Activated gamma-delta T cell (primary cell): ENCODE measurements around the gene HOXA3.

Experiments
- DNase-seq: peaks from one replicate; lab custom pipeline; 2025; lab: John Stamatoyannopoulos, UW

The HOXA3 gene

GRCh38 chr7:27091105-27091504 lies 61.3 kb downstream of the HOXA3 start:
- no peak for DNase-seq

DNA sequence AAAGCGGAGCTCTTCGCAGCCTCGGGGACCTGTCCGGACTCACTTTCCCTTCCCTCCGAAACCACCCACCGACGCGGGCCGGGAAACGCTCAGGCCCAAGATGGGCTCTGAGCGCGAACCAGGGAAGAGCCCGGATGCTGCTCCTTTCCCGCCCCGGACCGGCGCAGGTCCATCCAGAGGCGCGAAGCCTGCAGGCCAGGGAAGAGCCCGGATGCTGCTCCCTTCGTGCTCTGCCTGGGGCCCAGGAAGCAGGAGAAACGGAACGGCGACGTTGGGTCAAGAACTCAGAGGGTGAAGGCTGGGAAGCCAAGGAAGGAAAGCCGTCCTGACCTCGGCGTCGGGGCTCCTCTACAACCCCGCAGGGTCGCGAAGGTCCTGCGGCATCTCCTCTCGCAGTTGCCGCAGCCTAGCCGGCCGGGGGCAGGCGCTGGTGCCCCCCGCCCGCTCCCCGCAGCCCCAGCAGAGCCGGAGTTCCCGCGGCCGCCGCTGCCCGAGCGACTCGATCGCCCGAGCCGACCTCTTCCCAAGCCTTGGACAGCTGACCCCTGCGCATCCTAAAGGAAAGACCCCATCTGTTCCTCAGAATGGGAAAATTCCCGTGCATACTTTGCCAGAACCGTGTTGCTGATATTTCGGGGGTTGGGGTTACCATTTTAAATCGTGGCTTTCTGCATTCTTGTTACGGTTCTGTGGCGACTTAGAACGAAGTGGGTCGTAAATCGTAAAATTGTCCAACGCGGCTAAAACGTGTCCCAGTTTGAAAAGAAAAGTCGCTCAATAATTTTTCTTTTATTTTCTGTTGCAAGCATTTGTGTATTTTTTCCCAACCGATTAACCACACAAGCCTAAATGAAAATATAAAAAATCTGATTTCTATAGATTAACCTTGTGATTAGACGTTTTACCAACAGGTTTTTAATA lies 64.1 kb downstream of the HOXA3 start:
- DNase-seq: no peak

GRCh38 chr7:27083646-27084045 lies 68.7 kb downstream of the HOXA3 start:
- DNase-seq: no peak

GRCh38 chr7:27082171-27082570 lies 70.2 kb downstream of the HOXA3 start:
- no peak for DNase-seq

DNA sequence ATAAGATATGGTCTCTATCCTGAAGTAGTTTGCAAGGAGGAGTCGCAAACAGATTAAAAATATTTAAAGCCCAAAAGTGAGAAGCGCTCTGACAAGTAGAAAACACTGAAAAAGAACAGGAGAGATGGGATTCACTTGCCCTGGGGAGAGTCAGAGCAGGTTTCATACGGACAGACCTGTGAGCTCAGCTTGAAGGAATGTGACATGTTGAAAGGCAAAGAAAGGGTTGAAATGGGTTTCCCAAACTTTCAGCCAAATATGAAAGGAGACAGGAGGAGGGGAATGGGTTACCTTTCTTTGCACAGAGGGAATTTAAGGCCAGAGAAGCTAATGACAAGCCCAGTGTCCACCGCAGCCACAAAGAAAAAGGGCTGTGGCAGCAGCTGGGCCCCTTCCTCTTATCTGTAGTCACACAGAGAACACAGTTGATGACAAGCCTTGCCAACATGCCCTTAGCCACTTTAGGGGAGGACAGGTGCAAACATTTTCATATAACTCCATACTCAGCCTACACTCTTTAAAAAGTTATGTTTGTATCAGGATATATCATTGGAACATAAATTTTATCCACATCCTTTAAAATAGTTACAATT lies 71.4 kb downstream of the HOXA3 start:
- no peak for DNase-seq

DNA sequence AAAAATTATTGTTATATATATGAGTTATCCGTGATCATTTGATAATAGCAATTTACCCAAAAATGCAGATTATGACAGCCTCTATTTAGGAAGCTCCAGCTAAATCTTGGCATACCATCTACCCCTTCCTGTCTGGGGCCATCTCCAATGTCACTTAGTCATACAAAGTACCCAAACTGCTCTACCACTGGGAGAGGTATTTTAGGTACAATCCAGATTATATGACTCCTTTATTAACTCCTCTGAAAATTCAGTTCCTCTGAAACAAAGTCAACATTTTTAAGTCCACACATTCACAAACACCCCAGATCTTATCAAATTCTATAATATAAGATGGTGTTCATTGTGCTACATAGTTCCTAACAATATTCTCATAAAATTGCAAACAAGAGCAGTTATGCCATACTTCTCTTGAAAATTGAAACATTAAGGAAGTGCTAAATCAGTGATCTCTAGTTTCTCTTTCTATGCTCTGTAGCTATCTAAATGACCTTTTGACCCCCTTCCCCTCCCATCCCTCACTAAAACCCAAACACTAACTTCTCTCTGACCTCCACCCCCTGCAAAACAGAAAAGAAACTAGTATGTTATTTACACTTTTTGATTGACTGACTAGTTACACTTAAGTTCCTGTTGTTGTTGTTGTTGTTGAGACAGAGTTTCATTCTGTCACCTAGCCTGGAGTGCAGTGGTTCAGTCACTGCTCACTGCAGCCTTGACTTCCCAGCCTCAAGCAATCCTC lies 73.0 kb downstream of the HOXA3 start:
- no peak for DNase-seq

DNA sequence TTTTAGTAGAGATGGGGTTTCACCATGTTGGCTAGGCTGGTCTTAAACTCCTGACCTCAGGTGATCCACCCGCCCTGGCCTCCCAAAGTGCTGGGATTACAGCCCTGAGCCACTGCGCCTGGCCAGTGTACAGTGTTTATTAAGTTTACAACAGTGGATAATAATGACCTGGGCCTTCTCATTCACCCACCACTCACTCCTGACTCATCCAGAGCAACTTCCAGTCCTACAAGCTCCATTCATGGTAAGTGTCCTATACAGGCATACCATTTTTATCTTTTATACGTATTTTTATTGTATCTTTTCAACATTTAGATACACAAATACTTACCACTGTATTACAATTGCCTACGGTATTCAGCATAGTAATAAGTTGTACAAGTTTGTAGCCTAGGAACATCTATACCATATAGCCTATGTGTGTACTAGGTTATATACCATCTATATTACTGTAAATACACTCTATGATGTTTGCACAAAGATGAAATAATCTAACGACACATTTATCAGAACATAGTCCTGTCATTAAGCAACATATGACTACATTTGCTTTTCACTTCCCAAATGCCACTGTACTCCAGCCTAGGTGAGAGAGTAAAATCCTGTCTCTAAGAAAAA lies 73.7 kb downstream of the HOXA3 start:
- DNase-seq: no peak

GRCh38 chr7:27073076-27073475 lies 79.3 kb downstream of the HOXA3 start:
- DNase-seq: no peak

DNA sequence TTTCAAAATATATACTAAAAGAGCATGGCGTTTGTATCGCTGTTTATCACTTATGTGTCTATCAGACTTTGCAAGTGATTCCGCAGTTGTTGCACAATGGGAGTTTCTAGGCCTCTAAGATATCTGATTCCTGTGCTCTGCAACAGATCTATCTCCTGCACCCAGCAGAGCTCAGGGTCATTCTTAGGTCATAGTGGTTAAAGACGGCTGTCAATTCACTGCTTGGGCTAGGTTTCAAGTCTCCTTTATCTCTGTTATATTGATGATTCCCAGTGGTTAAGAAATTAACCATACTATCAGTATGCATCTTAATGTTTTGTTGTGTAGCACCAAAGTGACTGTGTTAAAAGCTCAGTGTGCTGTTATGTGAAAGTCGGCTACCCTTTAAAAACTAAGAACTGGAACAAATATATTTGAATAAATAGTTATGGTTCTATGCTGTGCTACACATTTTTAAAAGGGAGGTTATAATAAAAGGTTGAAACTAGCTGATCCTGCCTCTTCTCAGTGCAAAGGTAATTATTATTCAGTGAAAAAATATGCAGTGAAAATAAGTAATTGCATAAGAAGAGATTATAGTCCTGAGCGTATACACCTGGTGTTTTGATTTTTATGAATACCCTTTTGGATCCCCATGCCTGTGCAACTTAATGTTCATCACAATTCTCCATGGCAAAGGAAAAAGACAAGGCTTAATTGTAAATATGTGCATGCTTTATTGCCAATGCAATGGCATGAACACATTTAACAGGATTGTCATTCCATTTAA lies 80.6 kb downstream of the HOXA3 start:
- no peak for DNase-seq

DNA sequence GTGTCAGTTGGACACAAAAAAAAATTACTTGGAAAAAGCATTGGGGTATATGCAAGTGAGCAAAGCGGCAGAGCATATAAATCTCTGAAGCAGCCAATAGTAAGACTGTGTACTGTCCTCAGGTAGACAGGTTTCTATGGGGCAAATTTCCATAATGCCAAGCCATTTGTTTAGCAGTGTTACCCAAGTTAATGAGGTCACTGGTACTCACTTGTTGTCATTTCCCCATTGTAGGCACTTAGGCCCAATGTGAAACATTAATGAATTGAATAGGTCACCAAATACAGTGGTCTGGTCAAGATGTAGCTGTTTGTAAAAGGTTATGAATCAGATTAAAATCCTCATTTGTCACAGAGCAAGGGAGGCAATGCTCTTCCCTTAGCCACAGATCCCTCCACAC lies 84.1 kb downstream of the HOXA3 start:
- no peak for DNase-seq

GRCh38 chr7:27066148-27066547 lies 86.2 kb downstream of the HOXA3 start:
- DNase-seq: no peak

- no peak for DNase-seq
Measured at GRCh38 chr7:27065709-27066108, 86.7 kb downstream of the HOXA3 start.

DNA sequence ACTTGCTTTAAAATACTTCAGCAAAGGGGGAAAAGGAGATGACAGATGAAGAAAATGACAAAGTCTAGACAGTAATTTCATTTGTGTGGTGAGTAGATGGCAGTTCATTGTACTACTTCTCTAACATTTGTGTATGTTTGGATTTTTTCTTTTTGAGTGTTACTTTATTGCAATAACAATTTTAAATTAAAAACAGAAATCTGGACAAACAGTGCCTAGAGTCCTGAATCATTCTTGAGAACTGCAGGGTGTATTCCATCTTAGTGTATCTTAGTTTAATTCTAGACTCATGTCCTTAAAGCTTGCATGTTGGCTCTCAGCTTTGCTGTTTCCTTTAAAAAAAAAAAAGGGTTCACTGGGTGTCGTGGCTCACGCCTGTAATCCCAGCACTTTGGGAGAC lies 87.7 kb downstream of the HOXA3 start:
- no peak for DNase-seq

DNA sequence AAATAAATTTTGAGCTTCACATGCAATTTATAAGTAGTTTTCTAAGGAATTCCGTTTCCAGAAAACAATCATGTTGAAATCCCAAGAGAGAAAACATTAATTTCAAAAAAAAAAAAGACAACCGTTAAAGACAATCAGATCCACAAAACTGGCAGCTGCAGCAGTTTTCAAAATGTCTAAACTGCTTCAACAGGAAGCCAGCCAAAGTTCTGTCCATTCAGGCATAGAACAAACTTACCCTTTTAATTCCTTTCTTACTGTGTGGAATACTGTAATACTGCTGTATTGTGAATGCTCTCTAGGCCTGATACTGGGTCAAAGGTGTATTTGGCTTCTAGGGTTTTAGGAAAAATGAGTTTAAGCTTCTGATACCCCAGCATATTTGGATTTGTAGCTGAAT lies 88.2 kb downstream of the HOXA3 start:
- DNase-seq: no peak

DNA sequence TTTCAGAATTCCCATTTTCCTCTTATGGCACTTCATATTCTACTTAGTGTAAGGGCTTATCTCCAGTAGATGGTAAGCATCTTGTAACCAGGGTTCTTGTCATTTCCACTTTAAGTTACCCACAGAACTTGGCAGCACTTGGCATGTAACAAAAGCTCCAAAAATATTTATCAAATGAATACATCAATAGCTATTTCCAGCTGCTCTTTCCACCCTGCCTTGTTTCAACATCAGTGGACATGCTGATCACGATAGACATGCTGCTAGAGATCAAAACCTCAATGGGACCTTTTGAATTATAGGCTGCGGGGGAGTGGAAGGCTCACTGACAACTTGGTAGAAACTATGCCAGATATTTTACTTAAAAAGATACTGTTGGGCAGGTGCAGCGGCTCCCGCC lies 89.4 kb downstream of the HOXA3 start:
- no peak for DNase-seq
